Right renal pelvis (tissue), 4 donors: ENCODE results near the gene PTPRN. TPM values are rescaled to one million over a fixed set of nuclear protein-coding genes. Genes with fewer than 3 reads are reported as not detected.
"Not testable (repeated sequence)": the region's sequence is repeated elsewhere in the genome, so short reads cannot be mapped to it uniquely, and the experiment has no call there.

Source experiments
- DNase-seq, 4 donors: peaks; one replicate each; pipeline ENCODE4 v3.0.0-alpha.2; 2013; ENCODE audit warnings: low read depth in 4 of 4, low spot score in 3 of 4, missing footprints in 1 of 4
- polyA plus RNA-seq, 4 donors: library from polyadenylated mRNA; unstranded; fragments of 120-200 nt; gene quantifications; one replicate each; pipeline ENCODE4 v1.2.1, GENCODE V29; 2013; ENCODE audit not compliant: insufficient read length in 4 of 4

Gene PTPRN
- polyA plus RNA-seq, 4 donors: 0.31 to 0.56 TPM; not detected in 2

- DNase-seq: no peak
Observed at GRCh38 chr2:219272356-219272755, 36.8 kb downstream of the PTPRN start.

- DNase-seq: no peak
Observed at GRCh38 chr2:219271021-219271420, 38.2 kb downstream of the PTPRN start.

GRCh38 chr2:219270055-219270372 is 39.2 kb downstream of the PTPRN start:
- no peak for DNase-seq

GRCh38 chr2:219269362-219270054 is 39.7 kb downstream of the PTPRN start:
- no peak for DNase-seq

GRCh38 chr2:219268294-219268693 is 40.9 kb downstream of the PTPRN start:
- no peak for DNase-seq

- DNase-seq: no peak
Observed at GRCh38 chr2:219266886-219267285, 42.3 kb downstream of the PTPRN start.

GRCh38 chr2:219266232-219266631 is 43.0 kb downstream of the PTPRN start:
- no peak for DNase-seq

GRCh38 chr2:219261024-219261855 is 48.0 kb downstream of the PTPRN start:
- DNase-seq: no peak

GRCh38 chr2:219258942-219259341 is 50.3 kb downstream of the PTPRN start:
- not testable (repeated sequence) for DNase-seq

- DNase-seq: no peak
Observed at GRCh38 chr2:219254590-219255201, 54.5 kb downstream of the PTPRN start.

- no peak for DNase-seq
Observed at GRCh38 chr2:219253753-219254589, 55.2 kb downstream of the PTPRN start, which contains the start of gene TUBA4A. TUBA4A (minus strand) TSS chr2:219253918; CDS start chr2:219253858, 60 bp downstream.

GRCh38 chr2:219252900-219253752 is 56.1 kb downstream of the PTPRN start, which contains the start of gene TUBA4B:
TUBA4B (plus strand) TSS chr2:219253243; CDS start chr2:219253408, 165 bp downstream.
- no peak for DNase-seq

GRCh38 chr2:219252570-219252899 is 56.7 kb downstream of the PTPRN start:
- DNase-seq: no peak

- DNase-seq: no peak
Observed at GRCh38 chr2:219252084-219252483, 57.1 kb downstream of the PTPRN start.

GRCh38 chr2:219251656-219252055 is 57.5 kb downstream of the PTPRN start:
- DNase-seq: no peak

- no peak for DNase-seq
Observed at GRCh38 chr2:219250049-219250781, 59.0 kb downstream of the PTPRN start.

GRCh38 chr2:219249203-219249980 is 59.8 kb downstream of the PTPRN start:
- peak in 1 of 4 donors; percentile 54 for DNase-seq

GRCh38 chr2:219248845-219249202 is 60.4 kb downstream of the PTPRN start:
- no peak for DNase-seq
